ENCODE measurements around the gene ACSL6.

ACSL6 gene

DNA sequence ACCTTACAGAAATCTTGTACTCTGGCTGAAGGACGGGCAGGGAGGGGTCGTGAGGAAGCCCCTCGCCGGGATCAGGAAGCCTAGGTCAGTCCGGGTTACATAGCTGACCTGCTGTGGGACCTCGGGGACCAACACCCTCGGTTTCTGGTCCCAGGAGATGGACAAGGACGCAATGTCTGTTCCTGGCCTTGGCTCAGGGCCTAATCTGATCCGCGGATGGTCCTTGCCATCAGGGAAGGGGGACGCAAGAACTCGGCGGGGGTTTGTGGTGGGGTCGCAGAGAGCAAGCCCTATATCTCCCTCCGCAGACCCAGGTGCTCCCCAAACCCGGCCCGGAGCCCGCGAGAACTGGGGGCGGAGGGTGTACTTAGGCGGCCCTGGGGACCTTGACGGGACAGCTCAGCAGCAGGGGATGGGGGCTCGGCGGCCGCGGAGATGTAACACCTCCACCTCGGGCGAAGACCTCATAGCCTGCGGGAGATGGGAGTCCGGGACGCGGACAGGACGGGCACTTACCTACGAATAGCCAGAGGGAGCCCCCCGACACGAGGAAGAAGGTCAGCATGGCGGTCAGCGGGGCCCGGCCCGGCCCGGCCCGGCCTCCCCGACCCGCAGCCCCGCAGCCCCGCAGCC is 353 bp downstream of the ACSL6 start:
- Histone ChIP-seq H3K9me2 (replicated peaks; ENCODE audit: low read depth, low read length) (no peaks in the 10 kb centered on the region), H3K4me1 (ENCODE audit: insufficient read depth, low read length, poor library complexity, severe bottlenecking) (no peaks in the 10 kb centered on the region), H3K9me3 (ENCODE audit: insufficient read depth, low read depth, low read length) (no peaks in the 10 kb centered on the region), H3K27me3 (ENCODE audit: insufficient read depth, low read length, poor library complexity, severe bottlenecking) (no peaks in the 10 kb centered on the region), H3K4me2 (ENCODE audit: low read depth, low read length, poor library complexity, severe bottlenecking) (no peak overlapping the region), H3K9ac (ENCODE audit: low read depth, low read length, poor library complexity, severe bottlenecking) (no peak overlapping the region), H2AFZ (ENCODE audit: low read length) (no peak overlapping the region), H3F3A (ENCODE audit: low read depth) (no peaks in the 10 kb centered on the region), H3K36me3 (ENCODE audit: insufficient read depth, low read length) (no peaks in the 10 kb centered on the region), H4K20me1 (ENCODE audit: insufficient read depth, low read length, poor library complexity, severe bottlenecking) (no peaks in the 10 kb centered on the region), H3K79me2 (ENCODE audit: insufficient read depth, low read length) (no peaks in the 10 kb centered on the region), H3K4me3 (ENCODE audit: low read length, poor library complexity, severe bottlenecking) (no peak overlapping the region)
- TF ChIP-seq, protein P1, sequence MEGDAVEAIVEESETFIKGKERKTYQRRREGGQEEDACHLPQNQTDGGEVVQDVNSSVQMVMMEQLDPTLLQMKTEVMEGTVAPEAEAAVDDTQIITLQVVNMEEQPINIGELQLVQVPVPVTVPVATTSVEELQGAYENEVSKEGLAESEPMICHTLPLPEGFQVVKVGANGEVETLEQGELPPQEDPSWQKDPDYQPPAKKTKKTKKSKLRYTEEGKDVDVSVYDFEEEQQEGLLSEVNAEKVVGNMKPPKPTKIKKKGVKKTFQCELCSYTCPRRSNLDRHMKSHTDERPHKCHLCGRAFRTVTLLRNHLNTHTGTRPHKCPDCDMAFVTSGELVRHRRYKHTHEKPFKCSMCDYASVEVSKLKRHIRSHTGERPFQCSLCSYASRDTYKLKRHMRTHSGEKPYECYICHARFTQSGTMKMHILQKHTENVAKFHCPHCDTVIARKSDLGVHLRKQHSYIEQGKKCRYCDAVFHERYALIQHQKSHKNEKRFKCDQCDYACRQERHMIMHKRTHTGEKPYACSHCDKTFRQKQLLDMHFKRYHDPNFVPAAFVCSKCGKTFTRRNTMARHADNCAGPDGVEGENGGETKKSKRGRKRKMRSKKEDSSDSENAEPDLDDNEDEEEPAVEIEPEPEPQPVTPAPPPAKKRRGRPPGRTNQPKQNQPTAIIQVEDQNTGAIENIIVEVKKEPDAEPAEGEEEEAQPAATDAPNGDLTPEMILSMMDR (conservative IDR thresholded peaks at IDR 0.05; ENCODE audit: low read length) = no peak
- no peak for TF ChIP-seq EZH2phosphoT487 (IDR thresholded peaks at IDR 0.05; ENCODE audit: borderline replicate concordance)

DNA sequence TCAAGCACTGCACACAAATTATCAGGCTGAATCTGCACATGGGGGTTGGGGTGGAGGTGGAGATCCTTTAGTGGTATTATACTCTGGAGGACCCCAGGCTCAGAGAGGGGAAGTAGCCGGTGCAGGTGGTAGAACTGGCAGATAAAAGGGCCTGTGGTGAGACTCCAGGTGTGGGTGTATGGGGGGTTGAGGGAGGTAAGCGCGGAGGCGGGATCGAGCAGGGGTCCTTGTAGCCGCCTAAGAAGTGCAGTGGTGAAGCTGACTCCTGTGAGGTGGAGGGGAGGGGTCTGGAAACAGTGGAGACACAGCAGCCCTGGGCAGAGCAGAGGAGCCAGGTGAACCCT is 841 bp downstream of the ACSL6 start:
- Histone ChIP-seq H3K79me2 (ENCODE audit: insufficient read depth, low read length) (no peaks in the 10 kb centered on the region), H4K20me1 (ENCODE audit: insufficient read depth, low read length, poor library complexity, severe bottlenecking) (no peaks in the 10 kb centered on the region), H2AFZ (ENCODE audit: low read length) (no peak overlapping the region), H3K4me1 (ENCODE audit: insufficient read depth, low read length, poor library complexity, severe bottlenecking) (no peaks in the 10 kb centered on the region), H3K9me3 (ENCODE audit: insufficient read depth, low read depth, low read length) (no peaks in the 10 kb centered on the region), H3K9me2 (replicated peaks; ENCODE audit: low read depth, low read length) (no peaks in the 10 kb centered on the region), H3F3A (ENCODE audit: low read depth) (no peaks in the 10 kb centered on the region), H3K36me3 (ENCODE audit: insufficient read depth, low read length) (no peaks in the 10 kb centered on the region), H3K9ac (ENCODE audit: low read depth, low read length, poor library complexity, severe bottlenecking) (no peak overlapping the region), H3K4me2 (ENCODE audit: low read depth, low read length, poor library complexity, severe bottlenecking) (no peak overlapping the region), H3K4me3 (ENCODE audit: low read length, poor library complexity, severe bottlenecking) (no peak overlapping the region), H3K27me3 (ENCODE audit: insufficient read depth, low read length, poor library complexity, severe bottlenecking) (no peaks in the 10 kb centered on the region)
- no peak for TF ChIP-seq EZH2phosphoT487 (IDR thresholded peaks at IDR 0.05; ENCODE audit: borderline replicate concordance)
- TF ChIP-seq, protein P1 (conservative IDR thresholded peaks at IDR 0.05; ENCODE audit: low read length) = no peak

DNA sequence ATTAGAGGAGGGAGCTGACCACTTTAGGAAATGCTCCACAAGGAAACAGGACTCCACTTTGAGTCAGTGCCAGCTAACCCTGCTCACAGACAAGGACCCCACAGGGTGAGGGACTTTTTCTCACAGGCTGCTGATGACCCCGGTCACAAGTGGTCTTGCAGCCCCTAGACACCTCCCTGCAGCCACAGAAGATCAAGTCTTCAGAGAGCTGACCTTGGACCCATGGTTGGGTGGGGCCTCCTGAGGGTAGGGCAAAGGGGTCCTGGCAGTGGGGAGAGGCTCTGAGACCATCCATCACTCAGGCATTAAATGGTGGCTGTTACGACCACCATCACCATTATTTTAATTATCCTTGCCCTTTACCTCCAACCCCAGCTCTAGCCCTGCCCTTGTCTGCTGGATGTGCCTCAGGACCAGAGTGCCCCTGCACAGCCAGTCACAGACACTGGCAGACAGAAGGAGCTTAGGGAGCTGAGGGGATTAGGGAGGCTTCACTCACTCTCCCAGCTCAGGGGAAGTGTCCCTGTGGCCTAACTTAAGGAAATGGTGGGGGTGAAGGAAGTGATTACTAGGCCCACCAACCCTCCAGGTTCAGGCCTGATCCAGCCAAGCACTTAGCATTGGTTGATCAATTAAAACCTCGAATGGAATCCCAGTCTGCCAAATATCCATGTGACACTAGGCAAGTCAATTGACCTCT is 1.6 kb downstream of the ACSL6 start:
- no peaks in the 10 kb centered on the region for H4K20me1 ChIP-seq (ENCODE audit: insufficient read depth, low read length, poor library complexity, severe bottlenecking)
- H3K27me3 ChIP-seq (ENCODE audit: insufficient read depth, low read length, poor library complexity, severe bottlenecking) = no peaks in the 10 kb centered on the region
- H3K4me1 ChIP-seq (ENCODE audit: insufficient read depth, low read length, poor library complexity, severe bottlenecking) = no peaks in the 10 kb centered on the region
- TF ChIP-seq, protein P1 (conservative IDR thresholded peaks at IDR 0.05; ENCODE audit: low read length) = no peak
- no peak for TF ChIP-seq EZH2phosphoT487 (IDR thresholded peaks at IDR 0.05; ENCODE audit: borderline replicate concordance)
- no peaks in the 10 kb centered on the region for H3K9me2 ChIP-seq (replicated peaks; ENCODE audit: low read depth, low read length)
- H3K9ac ChIP-seq (ENCODE audit: low read depth, low read length, poor library complexity, severe bottlenecking) = no peak overlapping the region
- H2AFZ ChIP-seq (ENCODE audit: low read length) = no peak overlapping the region
- H3K4me3 ChIP-seq (ENCODE audit: low read length, poor library complexity, severe bottlenecking) = no peak overlapping the region
- no peaks in the 10 kb centered on the region for H3K36me3 ChIP-seq (ENCODE audit: insufficient read depth, low read length)
- H3K9me3 ChIP-seq (ENCODE audit: insufficient read depth, low read depth, low read length) = no peaks in the 10 kb centered on the region
- no peaks in the 10 kb centered on the region for H3K79me2 ChIP-seq (ENCODE audit: insufficient read depth, low read length)
- no peak overlapping the region for H3K4me2 ChIP-seq (ENCODE audit: low read depth, low read length, poor library complexity, severe bottlenecking)
- H3F3A ChIP-seq (ENCODE audit: low read depth) = no peaks in the 10 kb centered on the region

Data from Loucy (cell line).